C4-2B (cell line): Measurements from ENCODE around the gene TUB.

ENCODE experiments used
- H3K27ac ChIP-seq: fragments of 450-650 bp; 2 replicates; pipeline ENCODE4 v1.5.1; 2017
- CTCF ChIP-seq: fragments of 450-650 bp; conservative IDR thresholded peaks from 2 replicates; pipeline ENCODE4 v1.5.1; 2017; ENCODE audit warnings: mild to moderate bottlenecking
- ZFX ChIP-seq: fragments of 450-650 bp; IDR thresholded peaks from 2 replicates; pipeline ENCODE4 v1.6.1; 2017

The TUB gene

DNA sequence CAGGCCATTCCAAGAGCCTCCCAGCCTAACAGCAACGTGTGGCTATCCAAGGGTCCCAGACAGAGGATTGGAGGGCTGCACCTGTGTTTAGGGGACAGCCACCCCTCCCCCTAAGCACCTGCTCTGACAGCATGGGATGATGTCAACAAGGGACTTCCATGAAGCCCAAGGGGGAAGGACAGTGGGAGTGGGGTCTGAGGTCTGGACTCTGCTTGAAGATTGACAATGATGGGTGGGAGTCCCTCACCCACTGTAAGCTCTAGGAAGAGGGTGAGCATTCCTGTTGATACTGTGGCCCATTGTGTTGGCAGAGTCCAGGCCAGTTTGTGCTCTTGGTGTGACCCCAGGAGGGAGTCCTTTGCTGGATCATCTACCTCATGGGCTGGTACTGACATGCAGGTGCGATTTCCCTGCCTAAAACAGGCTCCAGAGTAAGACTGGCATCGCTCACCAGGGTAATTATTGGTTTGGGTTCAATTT is 46.9 kb upstream of the TUB start:
- TF ChIP-seq CTCF: no peak
- TF ChIP-seq ZFX: no peak
- no peak overlapping the region for H3K27ac ChIP-seq

GRCh38 chr11:8034604-8035190 is 46.3 kb upstream of the TUB start:
- no peak overlapping the region for H3K27ac ChIP-seq
- TF ChIP-seq CTCF (no peak), ZFX (no peak)

- TF ChIP-seq ZFX (no peak), CTCF (no peak)
Observed at GRCh38 chr11:8035200-8035855, 45.7 kb upstream of the TUB start.

GRCh38 chr11:8036002-8036802 is 44.8 kb upstream of the TUB start:
- TF ChIP-seq ZFX: no peak
- no peak for TF ChIP-seq CTCF
- no peak overlapping the region for H3K27ac ChIP-seq

More at GRCh38 chr11:8035200-8035855, 45.7 kb upstream of the TUB start:
- H3K27ac ChIP-seq: no peak overlapping the region

DNA sequence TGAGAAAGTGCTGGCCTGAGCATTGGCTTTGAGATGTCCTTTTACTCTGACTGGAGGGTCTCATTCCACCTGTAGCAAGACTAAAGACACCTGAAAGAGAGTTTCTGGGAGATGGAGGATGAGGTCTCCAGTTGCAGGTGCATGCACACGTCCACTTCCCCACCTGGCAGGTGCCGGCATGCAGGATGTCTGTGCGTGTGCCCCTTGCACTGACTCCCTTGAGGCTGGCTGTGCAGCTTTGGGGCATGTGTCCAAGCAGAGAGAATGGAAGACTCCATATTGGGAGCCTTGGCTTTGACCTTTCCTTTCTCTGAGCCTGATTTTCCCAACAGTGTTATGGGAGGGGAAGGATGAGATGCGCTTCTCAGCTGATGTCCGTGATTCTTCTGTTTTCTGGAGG is 44.0 kb upstream of the TUB start:
- no peak overlapping the region for H3K27ac ChIP-seq

DNA sequence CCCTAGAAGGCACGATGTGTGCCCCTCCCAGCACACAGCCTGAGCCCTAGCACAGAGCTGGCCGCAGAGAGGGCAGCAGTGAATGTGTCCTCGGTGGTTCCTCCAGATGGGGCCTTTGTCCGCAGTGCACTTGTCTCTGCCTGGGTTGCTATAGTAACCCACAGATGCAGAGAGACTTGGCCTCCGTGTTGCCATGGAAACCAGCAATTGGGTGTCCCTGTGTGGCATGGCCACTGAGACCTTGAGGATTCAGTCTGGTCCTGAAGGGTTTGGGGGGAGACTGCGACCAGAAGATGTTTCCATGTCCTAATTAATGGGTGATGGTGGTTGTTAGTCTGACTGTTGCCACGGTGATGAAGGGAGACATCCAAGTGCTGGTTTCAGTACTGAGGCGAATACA is 42.6 kb upstream of the TUB start:
- no peak for TF ChIP-seq CTCF
- no peak for TF ChIP-seq ZFX
- H3K27ac ChIP-seq: no peak overlapping the region

More for the DNA sequence above, 44.0 kb upstream of the TUB start:
- TF ChIP-seq CTCF (no peak), ZFX (no peak)
